SU-DHL-6 (cell line): ENCODE measurements around the gene UBE2Z.

Experiments
- H2AFZ ChIP-seq: fragments of 200-600 bp; sonication (generic); 2 replicates; pipeline ENCODE4 v1.6.1; 2014; ENCODE audit warnings: low read depth, mild to moderate bottlenecking, moderate library complexity, mixed read lengths, antibody characterized with exemption, low read length; ENCODE audit not compliant: severe bottlenecking
- H3F3A ChIP-seq: fragments of 200-600 bp; shearing (Covaris generic); 2 replicates; pipeline ENCODE4 v1.6.0; 2016; ENCODE audit warnings: antibody characterized with exemption, mild to moderate bottlenecking; ENCODE audit not compliant: insufficient read depth
- H3K27ac ChIP-seq: fragments of 200-600 bp; sonication (generic); 2 replicates; pipeline ENCODE4 v1.5.1; 2016; ENCODE audit warnings: low read depth, mild to moderate bottlenecking, low read length, moderate library complexity, mixed read lengths
- H3K27me3 ChIP-seq: fragments of 200-600 bp; sonication (generic), shearing (Covaris generic); 2 replicates; pipeline ENCODE4 v1.6.0; 2014; ENCODE audit warnings: mild to moderate bottlenecking, low read length
- H3K36me3 ChIP-seq: fragments of 200-600 bp; sonication (generic); 2 replicates; pipeline ENCODE4 v1.6.1; 2014; ENCODE audit warnings: mild to moderate bottlenecking, low read length, mixed read lengths
- H3K4me2 ChIP-seq: fragments of 300-600, 200-600 bp; shearing (Covaris generic), sonication (generic); 2 replicates; pipeline ENCODE4 v1.6.0; 2014; ENCODE audit warnings: low read length, low read depth, mild to moderate bottlenecking; ENCODE audit not compliant: poor library complexity, severe bottlenecking
- H3K4me3 ChIP-seq: fragments of 200-600 bp; sonication (generic); 2 replicates; pipeline ENCODE4 v1.5.1; 2014; ENCODE audit warnings: antibody characterized with exemption, low read length, mild to moderate bottlenecking, mixed read lengths; ENCODE audit not compliant: insufficient read depth, poor library complexity, severe bottlenecking
- H3K79me2 ChIP-seq: fragments of 200-600 bp; sonication (generic); 2 replicates; pipeline ENCODE4 v1.6.1; 2014; ENCODE audit warnings: mild to moderate bottlenecking, low read length, moderate library complexity; ENCODE audit not compliant: insufficient read depth
- H3K9ac ChIP-seq: fragments of 200-600 bp; sonication (generic); 2 replicates; pipeline ENCODE4 v1.7.0; 2014; ENCODE audit warnings: mild to moderate bottlenecking, low read length
- H3K9me2 ChIP-seq: fragments of 200-600 bp; sonication (generic); replicated peaks from 2 replicates; pipeline ENCODE4 v1.6.1; 2014; ENCODE audit warnings: low read length; ENCODE audit not compliant: insufficient read depth
- H3K9me3 ChIP-seq: fragments of 200-600 bp; sonication (generic); 2 replicates; pipeline ENCODE4 v1.6.1; 2014; ENCODE audit warnings: low read length, mixed read lengths; ENCODE audit not compliant: insufficient read depth
- H4K20me1 ChIP-seq: fragments of 200-600 bp; sonication (generic); 2 replicates; pipeline ENCODE4 v1.6.1; 2014; ENCODE audit warnings: low read depth, mild to moderate bottlenecking, antibody characterized with exemption, low read length, moderate library complexity, mixed read lengths
- EZH2phosphoT487 ChIP-seq: fragments of 200-600 bp; sonication (generic), shearing (Covaris generic); conservative IDR thresholded peaks from 2 replicates; pipeline ENCODE4 v1.6.1; 2018; ENCODE audit warnings: mild to moderate bottlenecking, antibody characterized with exemption, low read length, moderate library complexity, mixed read lengths
- TF ChIP-seq, protein P1 (sequence below): fragments of 200-600 bp; sonication (generic); IDR thresholded peaks from one replicate; pipeline ENCODE4 v1.5.1; 2017; ENCODE audit warnings: antibody characterized with exemption, mild to moderate bottlenecking, low read length, moderate library complexity; ENCODE audit not compliant: insufficient read depth, poor library complexity, severe bottlenecking

Gene UBE2Z

DNA sequence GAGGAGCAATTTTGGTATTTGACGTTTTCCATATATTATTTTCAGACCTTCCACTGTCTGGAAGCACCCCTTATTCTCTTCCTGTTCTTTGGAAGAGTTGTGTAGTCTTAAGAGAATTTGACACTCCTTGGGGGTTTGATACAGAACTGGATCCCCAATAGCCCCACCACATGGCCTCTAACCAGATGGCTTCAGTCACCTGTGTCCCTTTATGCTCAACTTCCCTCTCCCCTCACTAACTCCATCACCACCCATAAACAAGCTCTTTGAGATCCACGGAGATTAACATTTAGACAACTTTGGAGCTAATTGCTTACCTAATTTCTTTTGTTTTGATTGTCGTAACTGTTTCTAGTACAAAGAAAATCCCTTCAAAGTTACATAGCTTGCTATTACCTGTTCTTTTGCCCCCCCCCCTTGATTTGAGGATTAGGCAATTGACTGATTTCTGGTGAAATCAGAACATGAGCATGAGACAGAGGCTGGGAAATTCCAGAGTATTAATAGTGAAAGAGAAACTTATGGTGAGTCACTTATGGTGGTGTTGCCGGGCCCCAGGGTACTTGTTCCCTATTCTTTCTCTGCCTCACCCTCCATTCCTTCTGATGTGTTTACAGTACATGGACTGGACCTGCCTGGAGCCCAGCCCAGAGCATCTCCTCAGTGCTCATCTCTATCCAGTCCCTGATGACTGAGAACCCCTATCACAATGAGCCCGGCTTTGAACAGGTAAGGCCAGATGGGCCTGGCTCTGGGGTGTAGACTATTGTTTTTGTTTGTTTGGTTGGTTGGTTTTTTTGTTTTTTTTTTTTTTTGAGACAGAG is 7.5 kb downstream of the UBE2Z start:
- Histone ChIP-seq H3K79me2 (peaks cover 44% of the 10 kb centered on the region), H3K27ac (no peak overlapping the region), H3K27me3 (no peaks in the 10 kb centered on the region), H3K36me3 (peaks cover 17% of the 10 kb centered on the region; the same call in 1 of the 2 replicates), H3K9me2 (no peaks in the 10 kb centered on the region), H3K4me2 (no peak overlapping the region), H3F3A (no peaks in the 10 kb centered on the region), H2AFZ (no peak overlapping the region), H3K4me3 (no peak overlapping the region), H3K9me3 (no peaks in the 10 kb centered on the region), H4K20me1 (peaks cover 3% of the 10 kb centered on the region; the same call in 1 of the 2 replicates), H3K9ac (no peak overlapping the region)
- TF ChIP-seq, protein P1, sequence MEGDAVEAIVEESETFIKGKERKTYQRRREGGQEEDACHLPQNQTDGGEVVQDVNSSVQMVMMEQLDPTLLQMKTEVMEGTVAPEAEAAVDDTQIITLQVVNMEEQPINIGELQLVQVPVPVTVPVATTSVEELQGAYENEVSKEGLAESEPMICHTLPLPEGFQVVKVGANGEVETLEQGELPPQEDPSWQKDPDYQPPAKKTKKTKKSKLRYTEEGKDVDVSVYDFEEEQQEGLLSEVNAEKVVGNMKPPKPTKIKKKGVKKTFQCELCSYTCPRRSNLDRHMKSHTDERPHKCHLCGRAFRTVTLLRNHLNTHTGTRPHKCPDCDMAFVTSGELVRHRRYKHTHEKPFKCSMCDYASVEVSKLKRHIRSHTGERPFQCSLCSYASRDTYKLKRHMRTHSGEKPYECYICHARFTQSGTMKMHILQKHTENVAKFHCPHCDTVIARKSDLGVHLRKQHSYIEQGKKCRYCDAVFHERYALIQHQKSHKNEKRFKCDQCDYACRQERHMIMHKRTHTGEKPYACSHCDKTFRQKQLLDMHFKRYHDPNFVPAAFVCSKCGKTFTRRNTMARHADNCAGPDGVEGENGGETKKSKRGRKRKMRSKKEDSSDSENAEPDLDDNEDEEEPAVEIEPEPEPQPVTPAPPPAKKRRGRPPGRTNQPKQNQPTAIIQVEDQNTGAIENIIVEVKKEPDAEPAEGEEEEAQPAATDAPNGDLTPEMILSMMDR: no peak
- TF ChIP-seq EZH2phosphoT487: no peak

DNA sequence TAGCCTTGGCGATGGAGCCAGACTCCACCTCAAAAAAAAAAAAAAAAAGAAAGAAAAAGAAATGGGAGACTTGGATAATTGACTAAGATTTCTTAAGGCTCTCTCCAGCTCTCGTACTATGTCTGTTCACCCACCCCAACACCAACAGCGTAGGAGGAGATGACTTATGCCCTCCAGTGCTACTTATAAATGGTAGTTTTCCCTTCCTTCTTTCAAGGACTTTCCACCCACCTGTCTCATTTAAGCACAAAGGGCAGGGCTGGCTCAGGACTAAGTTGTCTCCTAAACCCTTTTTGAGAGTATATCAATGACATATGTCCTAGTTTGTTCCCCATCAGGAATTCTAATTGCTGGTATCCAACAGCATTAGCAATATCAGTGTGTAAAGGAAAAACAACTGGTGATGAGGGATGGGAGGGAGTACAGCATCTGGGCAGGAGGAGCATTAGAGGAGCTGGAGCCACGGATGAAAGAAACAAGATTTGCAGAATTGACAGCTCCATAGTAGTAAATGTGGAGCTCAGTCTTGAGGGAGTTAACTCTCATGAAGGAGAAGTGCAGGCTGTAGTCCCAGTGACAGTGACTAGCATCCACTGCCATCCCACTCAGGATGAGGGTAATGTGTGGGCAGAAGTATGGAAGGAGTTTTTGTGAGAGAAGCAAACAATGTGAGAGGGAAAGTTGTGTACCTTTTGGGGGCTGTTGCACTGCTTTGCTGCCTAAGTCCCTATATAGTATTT is 17.2 kb downstream of the UBE2Z start:
- Histone ChIP-seq H3K36me3 (0 out of 2 replicates have a peak, but pooled peaks cover 6% of the 10 kb centered on the region), H3K27me3 (no peaks in the 10 kb centered on the region), H3K9ac (no peak overlapping the region), H2AFZ (no peak overlapping the region), H3K4me3 (no peak overlapping the region), H3K79me2 (no peaks in the 10 kb centered on the region), H4K20me1 (no peaks in the 10 kb centered on the region; the same call in 1 of the 2 replicates), H3K4me2 (no peak overlapping the region), H3K9me3 (no peaks in the 10 kb centered on the region), H3F3A (peaks cover 9% of the 10 kb centered on the region; the same call in 1 of the 2 replicates), H3K27ac (no peak overlapping the region), H3K9me2 (no peaks in the 10 kb centered on the region)
- TF ChIP-seq EZH2phosphoT487: no peak
- TF ChIP-seq, protein P1: no peak

DNA sequence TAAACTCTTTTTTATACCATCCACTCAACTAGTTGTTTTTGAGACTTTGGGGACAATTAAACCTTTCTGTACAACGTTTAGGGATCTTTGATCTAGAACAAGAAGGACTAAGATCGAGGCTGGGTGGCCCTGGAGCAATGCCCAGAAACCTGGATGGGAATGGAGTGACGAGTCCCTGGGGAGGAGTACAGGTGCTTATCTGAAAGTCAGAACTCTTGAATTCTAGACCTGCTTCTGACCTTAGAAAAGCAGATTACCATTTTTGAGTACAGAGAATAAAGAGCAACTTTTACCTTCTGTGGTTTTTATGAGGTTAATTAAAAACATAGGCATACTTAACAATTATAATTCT is 17.8 kb downstream of the UBE2Z start:
- Histone ChIP-seq H2AFZ (no peak overlapping the region), H3K27me3 (no peaks in the 10 kb centered on the region), H3K9me3 (no peaks in the 10 kb centered on the region), H4K20me1 (no peaks in the 10 kb centered on the region; the same call in 1 of the 2 replicates), H3K79me2 (no peaks in the 10 kb centered on the region), H3K4me2 (no peak overlapping the region), H3K9ac (no peak overlapping the region), H3K27ac (no peak overlapping the region), H3F3A (peaks cover 9% of the 10 kb centered on the region; the same call in 1 of the 2 replicates), H3K36me3 (0 out of 2 replicates have a peak, but pooled peaks cover 2% of the 10 kb centered on the region), H3K4me3 (no peak overlapping the region), H3K9me2 (no peaks in the 10 kb centered on the region)
- TF ChIP-seq, protein P1: no peak
